ENCODE measurements around the gene GCAT. TPM values are rescaled to one million over a fixed set of nuclear protein-coding genes. Genes with fewer than 3 reads are reported as not detected.
A peak's percentile ranks its signal among the peaks of the same experiment; 100 is the strongest.

The GCAT gene
- total RNA-seq, 1 donor from 2014 or later, result 4.1 TPM

DNA sequence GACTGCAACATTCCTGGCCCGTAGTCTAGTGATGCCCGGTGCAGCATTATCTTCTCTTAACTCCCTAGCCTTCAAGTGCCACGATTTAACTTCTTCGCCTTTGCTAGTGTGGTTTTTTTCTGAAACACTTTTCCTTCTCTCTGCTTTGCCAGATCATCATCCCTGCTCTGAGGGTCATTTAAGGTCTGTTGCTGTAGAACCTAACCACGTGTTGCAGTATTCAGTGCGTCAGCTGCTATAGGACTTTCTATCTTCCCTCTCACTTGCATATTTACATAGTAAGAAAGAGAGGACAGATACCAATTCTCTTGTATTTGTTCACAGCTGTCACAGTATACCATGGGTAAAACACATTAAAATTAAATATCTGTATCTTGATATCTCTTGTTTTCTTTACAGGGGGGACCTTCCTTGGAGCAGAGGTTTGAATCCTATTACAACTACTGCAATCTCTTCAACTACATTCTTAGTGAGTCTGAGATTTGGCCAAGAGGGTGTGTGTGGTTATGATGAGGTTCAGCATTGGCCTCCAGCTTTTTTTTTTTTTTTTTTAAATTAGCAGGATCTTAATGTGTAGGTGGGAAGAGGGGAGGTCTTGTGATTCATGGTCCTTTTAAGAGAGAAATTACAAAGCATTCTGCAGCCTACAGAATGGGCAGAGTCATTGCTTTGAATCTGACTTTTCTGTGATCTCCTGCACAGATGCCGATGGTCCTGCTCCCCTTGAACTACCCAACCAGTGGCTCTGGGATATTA lies 55.0 kb downstream of the GCAT start:
- Mint-ChIP-seq H3K27ac (ENCODE audit: unreplicated experiment) (no peak overlapping the region), H3K9me3 (ENCODE audit: unreplicated experiment) (no peaks in the 10 kb centered on the region)

DNA sequence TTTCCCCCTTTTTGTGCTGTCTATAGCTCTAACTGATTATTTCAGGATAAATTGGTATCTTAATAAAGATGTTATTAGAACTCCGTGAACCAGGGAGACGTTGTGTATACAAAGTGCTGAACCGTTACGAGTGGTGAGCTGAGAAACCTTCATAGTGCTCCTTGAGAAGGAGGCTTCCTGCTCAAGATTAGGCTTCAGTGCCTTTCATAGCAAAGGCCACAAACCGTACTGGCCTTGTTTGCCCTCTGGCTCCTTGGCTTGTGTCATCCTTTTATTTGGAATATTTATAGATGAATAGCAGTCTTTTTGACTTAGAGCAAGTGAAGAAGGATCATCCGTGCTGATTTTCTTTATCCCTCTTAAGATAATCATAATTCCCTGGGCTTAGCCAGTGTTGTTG lies 57.8 kb downstream of the GCAT start:
- peaks cover 40% of the 10 kb centered on the region for H3K36me3 Mint-ChIP-seq (ENCODE audit: low read depth, unreplicated experiment)

More for the DNA sequence above, 55.0 kb downstream of the GCAT start:
- Mint-ChIP-seq H3K27me3 (ENCODE audit: unreplicated experiment) (no peaks in the 10 kb centered on the region), H3K36me3 (ENCODE audit: low read depth, unreplicated experiment) (peaks cover 33% of the 10 kb centered on the region), H3K4me1 (ENCODE audit: unreplicated experiment) (no peaks in the 10 kb centered on the region), H3K4me3 (ENCODE audit: unreplicated experiment) (peak overlapping the region; percentile 42)
- TF ChIP-seq, protein P1, sequence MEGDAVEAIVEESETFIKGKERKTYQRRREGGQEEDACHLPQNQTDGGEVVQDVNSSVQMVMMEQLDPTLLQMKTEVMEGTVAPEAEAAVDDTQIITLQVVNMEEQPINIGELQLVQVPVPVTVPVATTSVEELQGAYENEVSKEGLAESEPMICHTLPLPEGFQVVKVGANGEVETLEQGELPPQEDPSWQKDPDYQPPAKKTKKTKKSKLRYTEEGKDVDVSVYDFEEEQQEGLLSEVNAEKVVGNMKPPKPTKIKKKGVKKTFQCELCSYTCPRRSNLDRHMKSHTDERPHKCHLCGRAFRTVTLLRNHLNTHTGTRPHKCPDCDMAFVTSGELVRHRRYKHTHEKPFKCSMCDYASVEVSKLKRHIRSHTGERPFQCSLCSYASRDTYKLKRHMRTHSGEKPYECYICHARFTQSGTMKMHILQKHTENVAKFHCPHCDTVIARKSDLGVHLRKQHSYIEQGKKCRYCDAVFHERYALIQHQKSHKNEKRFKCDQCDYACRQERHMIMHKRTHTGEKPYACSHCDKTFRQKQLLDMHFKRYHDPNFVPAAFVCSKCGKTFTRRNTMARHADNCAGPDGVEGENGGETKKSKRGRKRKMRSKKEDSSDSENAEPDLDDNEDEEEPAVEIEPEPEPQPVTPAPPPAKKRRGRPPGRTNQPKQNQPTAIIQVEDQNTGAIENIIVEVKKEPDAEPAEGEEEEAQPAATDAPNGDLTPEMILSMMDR (IDR thresholded peaks at IDR 0.05; ENCODE audit: unreplicated experiment), result no peak
- no peak for DNase-seq (ENCODE audit: low spot score)

More for the DNA sequence above, 57.8 kb downstream of the GCAT start:
- Mint-ChIP-seq H3K4me1 (ENCODE audit: unreplicated experiment) (no peaks in the 10 kb centered on the region), H3K4me3 (ENCODE audit: unreplicated experiment) (peak overlapping the region; percentile 43), H3K9me3 (ENCODE audit: unreplicated experiment) (no peaks in the 10 kb centered on the region), H3K27ac (ENCODE audit: unreplicated experiment) (no peak overlapping the region), H3K27me3 (ENCODE audit: unreplicated experiment) (no peaks in the 10 kb centered on the region)
- DNase-seq (ENCODE audit: low spot score), result no peak
- TF ChIP-seq, protein P1 (IDR thresholded peaks at IDR 0.05; ENCODE audit: unreplicated experiment), result no peak

Small RNAs within 50 kb of the gene (microRNA-seq; reads per million reads assigned to microRNA genes)
- gene MIR659 (ENCODE audit: unreplicated experiment), result 1.0 reads per million, percentile 13 among the genes with 10 or more reads in this experiment

Other genes starting within 250 kb of the GCAT start
- 51.2 TPM for gene CDC42EP1, start 247.5 kb upstream of the GCAT start, total RNA-seq (ENCODE audit: unreplicated experiment)
- not detected for gene LGALS2, start 227.8 kb upstream of the GCAT start, total RNA-seq (ENCODE audit: unreplicated experiment)
- gene GGA1, start 199.1 kb upstream of the GCAT start, total RNA-seq (ENCODE audit: unreplicated experiment), result 63.6 TPM
- 11.6 TPM for gene SH3BP1, start 168.3 kb upstream of the GCAT start, total RNA-seq (ENCODE audit: unreplicated experiment)
- gene PDXP, start 149.2 kb upstream of the GCAT start, total RNA-seq (ENCODE audit: unreplicated experiment), result 13.4 TPM
- 18.6 TPM for gene LGALS1, start 132.3 kb upstream of the GCAT start, total RNA-seq (ENCODE audit: unreplicated experiment)
- gene NOL12, start 121.6 kb upstream of the GCAT start, total RNA-seq (ENCODE audit: unreplicated experiment), result 15.7 TPM
- 110 TPM for gene TRIOBP, start 110.9 kb upstream of the GCAT start, total RNA-seq (ENCODE audit: unreplicated experiment)
- gene GALR3, start 15.4 kb downstream of the GCAT start, total RNA-seq (ENCODE audit: unreplicated experiment), result not detected
- 14.4 TPM for gene ANKRD54, start 36.4 kb downstream of the GCAT start, total RNA-seq (ENCODE audit: unreplicated experiment)
- 732 TPM for gene EIF3L, start 41.5 kb downstream of the GCAT start, total RNA-seq (ENCODE audit: unreplicated experiment)
- 124 TPM for gene MICALL1, start 98.4 kb downstream of the GCAT start, total RNA-seq (ENCODE audit: unreplicated experiment)
- gene C22orf23, start 145.7 kb downstream of the GCAT start, total RNA-seq (ENCODE audit: unreplicated experiment), result 0.54 TPM
- gene POLR2F, start 145.8 kb downstream of the GCAT start, total RNA-seq (ENCODE audit: unreplicated experiment), result 58.9 TPM
- 0.08 TPM for gene SOX10, start 176.6 kb downstream of the GCAT start, total RNA-seq (ENCODE audit: unreplicated experiment)
- gene PICK1, start 249.5 kb downstream of the GCAT start, total RNA-seq (ENCODE audit: unreplicated experiment), result 24.1 TPM

Measured in endothelial cell (in vitro differentiated cells).